ENCODE measurements around the gene SPHK2. TPM values are rescaled to one million over a fixed set of nuclear protein-coding genes. Genes with fewer than 3 reads are reported as not detected.

SPHK2 gene
- total and polyA plus RNA-seq, 4 donors, result 14.6 to 25.4 (median 19.7) TPM

- DNase-seq (no peak), ATAC-seq (ENCODE audit: low FRiP score) (no peak)
- Histone ChIP-seq H3K4me3 (ENCODE audit: low read length in 2 of 2) (no peak overlapping the region), H3K36me3 (ENCODE audit: control insufficient read depth in 1 of 2, insufficient read depth in 2 of 2, low read length in 1 of 2) (no peaks in the 10 kb centered on the region), H3K9me3 (ENCODE audit: control insufficient read depth, low read length) (no peaks in the 10 kb centered on the region), H3K27me3 (ENCODE audit: control insufficient read depth in 1 of 2, insufficient read depth in 2 of 2, low read length in 1 of 2) (no peaks in the 10 kb centered on the region), H3K4me1 (ENCODE audit: control insufficient read depth in 1 of 2, insufficient read depth in 2 of 2, low read length in 2 of 2) (no peaks in the 10 kb centered on the region), H3K27ac (ENCODE audit: low read depth in 1 of 2, low read length in 2 of 2) (no peak overlapping the region)
- WGBS, 2 donors, result 63 to 74% methylated on average over 2 of the region's 2 CpGs
- intact Hi-C loops (cut with DNase I), result loop anchor here (2.0 to 10.0 kb wide), 6 partner anchors 70 to 317 kb away; partner anchors contain the start of gene LMTK3 (in 1 of the 2)
These were observed 37.1 kb upstream of the SPHK2 start for GRCh38 chr19:48582168-48582567.

GRCh38 chr19:48587387-48587786, 31.9 kb upstream of the SPHK2 start:
- DNase-seq, result no peak
- WGBS, 2 donors, result 85 to 86% methylated on average over 3 of the region's 3 CpGs
- Histone ChIP-seq H3K4me1 (ENCODE audit: control insufficient read depth in 1 of 2, insufficient read depth in 2 of 2, low read length in 2 of 2) (no peaks in the 10 kb centered on the region), H3K36me3 (ENCODE audit: control insufficient read depth in 1 of 2, insufficient read depth in 2 of 2, low read length in 1 of 2) (no peaks in the 10 kb centered on the region), H3K27ac (ENCODE audit: low read depth in 1 of 2, low read length in 2 of 2) (no peak overlapping the region), H3K27me3 (ENCODE audit: control insufficient read depth in 1 of 2, insufficient read depth in 2 of 2, low read length in 1 of 2) (no peaks in the 10 kb centered on the region), H3K4me3 (ENCODE audit: low read length in 2 of 2) (no peak overlapping the region), H3K9me3 (ENCODE audit: control insufficient read depth, low read length) (no peaks in the 10 kb centered on the region)
- ATAC-seq (ENCODE audit: low FRiP score), result no peak
- intact Hi-C loops (cut with DNase I), result loop anchor here (5.0 to 10.0 kb wide), 5 partner anchors 140 to 323 kb away; partner anchors contain the start of gene GRWD1 (in 1 of the 2)

GRCh38 chr19:48588670-48589401, 30.5 kb upstream of the SPHK2 start:
- Histone ChIP-seq H3K36me3 (ENCODE audit: control insufficient read depth in 1 of 2, insufficient read depth in 2 of 2, low read length in 1 of 2) (no peaks in the 10 kb centered on the region), H3K27ac (ENCODE audit: low read depth in 1 of 2, low read length in 2 of 2) (no peak overlapping the region), H3K4me1 (ENCODE audit: control insufficient read depth in 1 of 2, insufficient read depth in 2 of 2, low read length in 2 of 2) (no peaks in the 10 kb centered on the region), H3K9me3 (ENCODE audit: control insufficient read depth, low read length) (no peaks in the 10 kb centered on the region), H3K4me3 (ENCODE audit: low read length in 2 of 2) (no peak overlapping the region), H3K27me3 (ENCODE audit: control insufficient read depth in 1 of 2, insufficient read depth in 2 of 2, low read length in 1 of 2) (no peaks in the 10 kb centered on the region)
- DNase-seq (peak; percentile 95 to 98), ATAC-seq (ENCODE audit: low FRiP score) (peak; percentile 91)
- 3 to 5% methylated on average over 36 of the region's 36 CpGs for WGBS, 2 donors
- intact Hi-C loops (cut with DNase I), result loop anchor here (5.0 to 10.0 kb wide), 5 partner anchors 142 to 324 kb away; partner anchors contain the start of gene GRWD1 (in 1 of the 2)

- Histone ChIP-seq H3K27me3 (ENCODE audit: control insufficient read depth in 1 of 2, insufficient read depth in 2 of 2, low read length in 1 of 2) (no peaks in the 10 kb centered on the region), H3K9me3 (ENCODE audit: control insufficient read depth, low read length) (no peaks in the 10 kb centered on the region), H3K27ac (ENCODE audit: low read depth in 1 of 2, low read length in 2 of 2) (no peak overlapping the region), H3K4me1 (ENCODE audit: control insufficient read depth in 1 of 2, insufficient read depth in 2 of 2, low read length in 2 of 2) (no peaks in the 10 kb centered on the region), H3K36me3 (ENCODE audit: control insufficient read depth in 1 of 2, insufficient read depth in 2 of 2, low read length in 1 of 2) (no peaks in the 10 kb centered on the region), H3K4me3 (ENCODE audit: low read length in 2 of 2) (no peak overlapping the region)
- DNase-seq (no peak), ATAC-seq (ENCODE audit: low FRiP score) (no peak)
- WGBS, 2 donors, result 79 to 87% methylated on average over 5 of the region's 5 CpGs
- intact Hi-C loops (cut with DNase I), result no loop called here
These were observed 28.3 kb upstream of the SPHK2 start for GRCh38 chr19:48591021-48591420.

- DNase-seq (no peak), ATAC-seq (ENCODE audit: low FRiP score) (no peak)
- Histone ChIP-seq H3K4me1 (ENCODE audit: control insufficient read depth in 1 of 2, insufficient read depth in 2 of 2, low read length in 2 of 2) (no peaks in the 10 kb centered on the region), H3K9me3 (ENCODE audit: control insufficient read depth, low read length) (no peaks in the 10 kb centered on the region), H3K27me3 (ENCODE audit: control insufficient read depth in 1 of 2, insufficient read depth in 2 of 2, low read length in 1 of 2) (no peaks in the 10 kb centered on the region), H3K36me3 (ENCODE audit: control insufficient read depth in 1 of 2, insufficient read depth in 2 of 2, low read length in 1 of 2) (no peaks in the 10 kb centered on the region), H3K4me3 (ENCODE audit: low read length in 2 of 2) (no peak overlapping the region), H3K27ac (ENCODE audit: low read depth in 1 of 2, low read length in 2 of 2) (no peak overlapping the region)
- WGBS, 2 donors, result 87 to 90% methylated on average over 9 of the region's 9 CpGs
- intact Hi-C loops (cut with DNase I), result no loop called here
These were observed 24.1 kb upstream of the SPHK2 start for GRCh38 chr19:48595171-48595570.

GRCh38 chr19:48595833-48596232, 23.5 kb upstream of the SPHK2 start:
- intact Hi-C loops (cut with DNase I), result no loop called here
- WGBS, 2 donors, result 72 to 79% methylated on average over 6 of the region's 6 CpGs

GRCh38 chr19:48596237-48596636, 23.1 kb upstream of the SPHK2 start:
- no peak overlapping the region for H3K4me3 ChIP-seq (ENCODE audit: low read length in 2 of 2)
- no peaks in the 10 kb centered on the region for H3K27me3 ChIP-seq (ENCODE audit: control insufficient read depth in 1 of 2, insufficient read depth in 2 of 2, low read length in 1 of 2)
- 81 to 88% methylated on average over 3 to 4 of the region's 4 CpGs for whole genome bisulfite sequencing, 2 donors
- H3K27ac ChIP-seq (ENCODE audit: low read depth in 1 of 2, low read length in 2 of 2), result no peak overlapping the region
- H3K36me3 ChIP-seq (ENCODE audit: control insufficient read depth in 1 of 2, insufficient read depth in 2 of 2, low read length in 1 of 2), result no peaks in the 10 kb centered on the region
- intact Hi-C loops (cut with DNase I), result no loop called here
- H3K9me3 ChIP-seq (ENCODE audit: control insufficient read depth, low read length), result no peaks in the 10 kb centered on the region
- DNase-seq, result no peak
- ATAC-seq (ENCODE audit: low FRiP score), result no peak
- H3K4me1 ChIP-seq (ENCODE audit: control insufficient read depth in 1 of 2, insufficient read depth in 2 of 2, low read length in 2 of 2), result no peaks in the 10 kb centered on the region

More at GRCh38 chr19:48595833-48596232, 23.5 kb upstream of the SPHK2 start:
- Histone ChIP-seq H3K36me3 (ENCODE audit: control insufficient read depth in 1 of 2, insufficient read depth in 2 of 2, low read length in 1 of 2) (no peaks in the 10 kb centered on the region), H3K4me3 (ENCODE audit: low read length in 2 of 2) (no peak overlapping the region), H3K27me3 (ENCODE audit: control insufficient read depth in 1 of 2, insufficient read depth in 2 of 2, low read length in 1 of 2) (no peaks in the 10 kb centered on the region), H3K27ac (ENCODE audit: low read depth in 1 of 2, low read length in 2 of 2) (no peak overlapping the region), H3K9me3 (ENCODE audit: control insufficient read depth, low read length) (no peaks in the 10 kb centered on the region), H3K4me1 (ENCODE audit: control insufficient read depth in 1 of 2, insufficient read depth in 2 of 2, low read length in 2 of 2) (no peaks in the 10 kb centered on the region)
- DNase-seq, result no peak
- ATAC-seq (ENCODE audit: low FRiP score), result no peak

GRCh38 chr19:48596679-48597465, 22.4 kb upstream of the SPHK2 start:
- H3K4me1 ChIP-seq (ENCODE audit: control insufficient read depth in 1 of 2, insufficient read depth in 2 of 2, low read length in 2 of 2), result no peaks in the 10 kb centered on the region
- WGBS, 2 donors, result 79 to 82% methylated on average over 38 to 39 of the region's 39 CpGs
- ATAC-seq (ENCODE audit: low FRiP score) (no peak), DNase-seq (no peak)
- no peaks in the 10 kb centered on the region for H3K36me3 ChIP-seq (ENCODE audit: control insufficient read depth in 1 of 2, insufficient read depth in 2 of 2, low read length in 1 of 2)
- H3K27me3 ChIP-seq (ENCODE audit: control insufficient read depth in 1 of 2, insufficient read depth in 2 of 2, low read length in 1 of 2), result no peaks in the 10 kb centered on the region
- H3K27ac ChIP-seq (ENCODE audit: low read depth in 1 of 2, low read length in 2 of 2), result no peak overlapping the region
- intact Hi-C loops (cut with DNase I), result no loop called here
- H3K9me3 ChIP-seq (ENCODE audit: control insufficient read depth, low read length), result no peaks in the 10 kb centered on the region
- H3K4me3 ChIP-seq (ENCODE audit: low read length in 2 of 2), result no peak overlapping the region

Data from aorta (tissue), 5 donors.